HL-60 (cell line): ENCODE data around the gene SH3GL3.

Source experiments
- CTCF ChIP-seq: IDR thresholded peaks from one replicate; pipeline ENCODE4 v1.5.1; 2011; ENCODE audit warnings: low read length, control low read depth, inconsistent platforms; ENCODE audit not compliant: insufficient read depth
- GABPA ChIP-seq: IDR thresholded peaks from 2 replicates; pipeline ENCODE4 v1.6.1; 2012; ENCODE audit warnings: low read depth
- POLR2AphosphoS5 ChIP-seq: IDR thresholded peaks from 2 replicates; pipeline ENCODE4 v1.6.1; 2012; ENCODE audit warnings: low read depth
- REST ChIP-seq: IDR thresholded peaks from 2 replicates; pipeline ENCODE4 v1.6.1; 2012; ENCODE audit warnings: low read depth; ENCODE audit not compliant: insufficient replicate concordance
- SPI1 ChIP-seq: IDR thresholded peaks from 2 replicates; pipeline ENCODE4 v1.6.1; 2012; ENCODE audit warnings: low read depth, mild to moderate bottlenecking, borderline replicate concordance

GRCh38 chr15:83475551-83475950 lies 28.4 kb downstream of the SH3GL3 start:
- no peak for TF ChIP-seq CTCF
- no peak for TF ChIP-seq REST
- no peak for TF ChIP-seq POLR2AphosphoS5
- TF ChIP-seq GABPA: no peak
- TF ChIP-seq SPI1: no peak
